ENCODE data around the gene CUX1. TPM values are rescaled to one million over a fixed set of nuclear protein-coding genes. Genes with fewer than 3 reads are reported as not detected.
A peak's percentile ranks its signal among the peaks of the same experiment; 100 is the strongest.

Gene CUX1
- total RNA-seq, 1 donor from 2014 or later = 66.4 TPM

DNA sequence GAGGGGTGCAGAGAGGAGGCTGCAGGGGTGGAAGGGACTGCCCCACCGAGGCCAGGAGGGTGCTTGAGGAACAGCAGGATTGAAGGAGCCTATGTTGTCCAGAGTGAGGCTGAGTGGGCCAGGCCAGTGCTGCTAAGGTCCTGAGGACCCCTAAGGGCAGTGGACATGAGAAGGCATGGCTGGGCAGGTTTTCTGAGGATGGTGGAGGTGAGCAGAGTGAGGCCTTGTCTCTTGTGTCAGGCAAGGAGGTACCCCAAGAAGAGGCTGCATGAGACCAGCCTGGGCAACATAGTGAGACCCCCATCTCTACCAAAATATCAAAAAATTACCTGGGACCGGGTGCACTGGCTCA, 474.5 kb downstream of the CUX1 start:
- H3K27ac Mint-ChIP-seq = no peak overlapping the region
- Histone ChIP-seq H3K9ac (no peak overlapping the region), H3F3A (ENCODE audit: low read depth) (peaks cover 10% of the 10 kb centered on the region), H3K27me3 (no peaks in the 10 kb centered on the region), H3K4me3 (no peak overlapping the region), H3K4me2 (no peak overlapping the region), H3K27ac (no peak overlapping the region), H4K20me1 (ENCODE audit: low read depth) (peaks cover 93% of the 10 kb centered on the region), H3K4me1 (peaks cover 12% of the 10 kb centered on the region), H3K79me2 (ENCODE audit: low read depth) (no peaks in the 10 kb centered on the region), H2AFZ (replicated peaks) (no peak overlapping the region), H3K9me3 (ENCODE audit: low read depth) (no peaks in the 10 kb centered on the region), H3K36me3 (no peaks in the 10 kb centered on the region)
- no peak for TF ChIP-seq EZH2 (IDR thresholded peaks at IDR 0.05)
- TF ChIP-seq, protein P1, sequence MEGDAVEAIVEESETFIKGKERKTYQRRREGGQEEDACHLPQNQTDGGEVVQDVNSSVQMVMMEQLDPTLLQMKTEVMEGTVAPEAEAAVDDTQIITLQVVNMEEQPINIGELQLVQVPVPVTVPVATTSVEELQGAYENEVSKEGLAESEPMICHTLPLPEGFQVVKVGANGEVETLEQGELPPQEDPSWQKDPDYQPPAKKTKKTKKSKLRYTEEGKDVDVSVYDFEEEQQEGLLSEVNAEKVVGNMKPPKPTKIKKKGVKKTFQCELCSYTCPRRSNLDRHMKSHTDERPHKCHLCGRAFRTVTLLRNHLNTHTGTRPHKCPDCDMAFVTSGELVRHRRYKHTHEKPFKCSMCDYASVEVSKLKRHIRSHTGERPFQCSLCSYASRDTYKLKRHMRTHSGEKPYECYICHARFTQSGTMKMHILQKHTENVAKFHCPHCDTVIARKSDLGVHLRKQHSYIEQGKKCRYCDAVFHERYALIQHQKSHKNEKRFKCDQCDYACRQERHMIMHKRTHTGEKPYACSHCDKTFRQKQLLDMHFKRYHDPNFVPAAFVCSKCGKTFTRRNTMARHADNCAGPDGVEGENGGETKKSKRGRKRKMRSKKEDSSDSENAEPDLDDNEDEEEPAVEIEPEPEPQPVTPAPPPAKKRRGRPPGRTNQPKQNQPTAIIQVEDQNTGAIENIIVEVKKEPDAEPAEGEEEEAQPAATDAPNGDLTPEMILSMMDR (IDR thresholded peaks at IDR 0.05) = no peak
- TF ChIP-seq EZH2phosphoT487 (IDR thresholded peaks at IDR 0.05) = no peak
- H3K27me3 Mint-ChIP-seq (ENCODE audit: insufficient read depth, low read depth) = peaks cover 7% of the 10 kb centered on the region
- H3K4me1 Mint-ChIP-seq = peaks cover 34% of the 10 kb centered on the region
- DNase-seq (ENCODE audit: low spot score) = no peak
- no peaks in the 10 kb centered on the region for H3K9me3 Mint-ChIP-seq
- no peak overlapping the region for H3K4me3 Mint-ChIP-seq
- H3K36me3 Mint-ChIP-seq = peaks cover 5% of the 10 kb centered on the region

DNA sequence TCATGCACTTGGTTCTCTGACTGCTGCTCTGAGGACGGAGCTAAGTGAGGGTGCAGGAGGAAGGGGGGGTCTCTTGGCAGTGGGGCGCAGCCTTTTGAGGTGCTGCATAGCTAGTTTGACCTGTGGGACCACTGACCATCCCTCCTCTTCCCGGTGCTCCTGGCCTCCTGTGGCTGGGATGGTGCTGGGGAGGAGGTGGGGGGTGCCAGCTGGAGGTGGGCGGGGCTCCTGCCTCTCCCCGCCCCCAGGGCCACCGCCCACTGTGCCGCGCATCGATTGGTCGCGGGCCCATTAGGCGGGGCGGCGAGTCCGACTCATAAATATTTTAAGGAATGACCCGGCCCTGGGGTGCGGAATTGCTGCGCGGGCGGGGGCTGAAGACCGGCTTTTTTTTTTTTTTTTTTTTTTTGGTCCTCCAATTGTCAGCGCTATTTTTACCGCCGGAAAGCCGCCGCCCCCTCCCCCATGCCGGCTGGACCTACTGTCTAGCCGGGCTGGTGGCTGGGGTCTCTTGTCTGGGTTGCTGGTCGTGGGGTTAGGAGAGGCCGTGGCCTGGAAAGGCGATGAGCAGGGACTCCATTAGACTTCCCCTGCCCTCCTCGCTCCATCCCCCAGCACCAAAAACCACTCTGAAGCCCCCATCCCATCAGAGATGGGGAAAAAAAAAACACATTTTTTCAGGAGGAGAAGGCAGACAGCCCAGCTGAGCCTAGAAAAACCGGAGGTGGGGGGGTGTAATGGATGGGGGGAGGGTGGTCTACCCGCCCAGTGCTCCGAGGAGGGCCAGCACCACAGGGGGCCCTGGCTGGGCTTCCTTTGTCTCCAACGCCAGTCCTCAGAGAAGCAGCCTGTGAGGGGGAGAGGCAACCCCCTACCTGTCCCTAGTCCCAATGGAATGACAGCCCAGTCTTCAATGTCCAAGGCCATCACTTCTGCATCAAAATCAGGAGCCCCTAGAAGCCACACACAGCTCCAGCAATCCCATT, 475.7 kb downstream of the CUX1 start:
- H3K4me3 Mint-ChIP-seq = no peak overlapping the region
- Histone ChIP-seq H3K9ac (no peak overlapping the region), H3F3A (ENCODE audit: low read depth) (peaks cover 5% of the 10 kb centered on the region), H4K20me1 (ENCODE audit: low read depth) (peaks cover 92% of the 10 kb centered on the region), H3K36me3 (no peaks in the 10 kb centered on the region), H3K4me1 (peaks cover 9% of the 10 kb centered on the region), H3K27me3 (no peaks in the 10 kb centered on the region), H2AFZ (replicated peaks) (no peak overlapping the region), H3K79me2 (ENCODE audit: low read depth) (no peaks in the 10 kb centered on the region), H3K9me3 (ENCODE audit: low read depth) (no peaks in the 10 kb centered on the region), H3K4me2 (peak overlapping the region; percentile 74), H3K27ac (no peak overlapping the region), H3K4me3 (peak overlapping the region; percentile 39)
- peaks cover 33% of the 10 kb centered on the region for H3K4me1 Mint-ChIP-seq
- H3K36me3 Mint-ChIP-seq = peaks cover 5% of the 10 kb centered on the region
- no peak overlapping the region for H3K27ac Mint-ChIP-seq
- DNase-seq (ENCODE audit: low spot score) = no peak
- H3K9me3 Mint-ChIP-seq = no peaks in the 10 kb centered on the region
- TF ChIP-seq EZH2phosphoT487 (IDR thresholded peaks at IDR 0.05) (no peak), EZH2 (IDR thresholded peaks at IDR 0.05) (no peak)
- TF ChIP-seq, protein P1 (IDR thresholded peaks at IDR 0.05) = no peak
- H3K27me3 Mint-ChIP-seq (ENCODE audit: insufficient read depth, low read depth) = peaks cover 7% of the 10 kb centered on the region

DNA sequence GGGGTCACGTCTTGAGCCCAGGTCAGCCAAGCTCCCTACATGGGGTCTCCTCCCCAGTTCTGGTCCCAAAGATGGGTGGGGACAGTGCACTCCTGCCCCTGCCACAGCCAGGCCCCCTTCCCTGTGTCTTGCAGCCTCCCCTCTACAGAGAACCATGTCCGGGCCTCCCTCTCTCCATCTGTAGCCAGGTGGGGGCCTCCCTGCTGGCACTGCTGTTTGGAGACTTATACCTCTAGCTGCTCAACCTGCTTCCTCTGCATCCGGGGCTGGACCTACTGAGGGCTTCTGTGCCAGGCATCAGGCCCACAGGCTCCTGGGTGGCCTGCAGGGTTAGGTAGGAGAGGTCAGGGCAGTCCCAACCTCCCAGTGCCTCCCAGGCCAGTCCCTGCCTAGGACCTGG, 477.2 kb downstream of the CUX1 start:
- no peak overlapping the region for H3K27ac Mint-ChIP-seq
- no peak overlapping the region for H3K4me3 Mint-ChIP-seq
- Histone ChIP-seq H3K4me1 (peaks cover 5% of the 10 kb centered on the region), H3K4me3 (no peak overlapping the region), H3F3A (ENCODE audit: low read depth) (no peaks in the 10 kb centered on the region), H3K27me3 (peaks cover 4% of the 10 kb centered on the region), H3K79me2 (ENCODE audit: low read depth) (no peaks in the 10 kb centered on the region), H3K9ac (no peak overlapping the region), H4K20me1 (ENCODE audit: low read depth) (peaks cover 83% of the 10 kb centered on the region), H3K27ac (no peak overlapping the region), H2AFZ (replicated peaks) (no peak overlapping the region), H3K4me2 (no peak overlapping the region), H3K9me3 (ENCODE audit: low read depth) (no peaks in the 10 kb centered on the region), H3K36me3 (no peaks in the 10 kb centered on the region)
- peaks cover 3% of the 10 kb centered on the region for H3K27me3 Mint-ChIP-seq (ENCODE audit: insufficient read depth, low read depth)
- H3K36me3 Mint-ChIP-seq = peaks cover 5% of the 10 kb centered on the region
- no peak for TF ChIP-seq EZH2phosphoT487 (IDR thresholded peaks at IDR 0.05)
- TF ChIP-seq, protein P1 (IDR thresholded peaks at IDR 0.05) = no peak
- H3K9me3 Mint-ChIP-seq = no peaks in the 10 kb centered on the region
- H3K4me1 Mint-ChIP-seq = peaks cover 25% of the 10 kb centered on the region
- no peak for DNase-seq (ENCODE audit: low spot score)

Measured in neural progenitor cell (in vitro differentiated cells).